Measurements from ENCODE around the gene TMPRSS11D. TPM values are rescaled to one million over a fixed set of nuclear protein-coding genes. Genes with fewer than 3 reads are reported as not detected.
A peak's percentile ranks its signal among the peaks of the same experiment; 100 is the strongest.

TMPRSS11D gene
- total RNA-seq, 1 donor from 2014 or later: not detected

- peaks cover 3% of the 10 kb centered on the region for H3K36me3 Mint-ChIP-seq (ENCODE audit: insufficient read depth)
- H3K9me3 Mint-ChIP-seq (ENCODE audit: low read depth): peaks cover 16% of the 10 kb centered on the region
- DNase-seq (ENCODE audit: low spot score, unreplicated experiment): no peak
Observed at GRCh38 chr4:67912080-67912479, 28.3 kb upstream of the TMPRSS11D start.

GRCh38 chr4:67911638-67912037 lies 27.8 kb upstream of the TMPRSS11D start:
- peaks cover 16% of the 10 kb centered on the region for H3K9me3 Mint-ChIP-seq (ENCODE audit: low read depth)
- peak overlapping the region; percentile 15 for H3K4me3 Mint-ChIP-seq (ENCODE audit: low read depth)
- H3K4me1 Mint-ChIP-seq (ENCODE audit: low read depth): peaks cover 14% of the 10 kb centered on the region
- no peak for DNase-seq (ENCODE audit: low spot score, unreplicated experiment)
- TF ChIP-seq CTCF (IDR thresholded peaks at IDR 0.05; ENCODE audit: unreplicated experiment): no peak
- peaks cover 3% of the 10 kb centered on the region for H3K36me3 Mint-ChIP-seq (ENCODE audit: insufficient read depth)
- H3K27me3 Mint-ChIP-seq: no peaks in the 10 kb centered on the region
- no peak overlapping the region for H3K27ac Mint-ChIP-seq

More at GRCh38 chr4:67912080-67912479, 28.3 kb upstream of the TMPRSS11D start:
- Mint-ChIP-seq H3K27me3 (no peaks in the 10 kb centered on the region), H3K4me3 (ENCODE audit: low read depth) (peak overlapping the region; percentile 15), H3K27ac (peak overlapping the region; percentile 69), H3K4me1 (ENCODE audit: low read depth) (peaks cover 14% of the 10 kb centered on the region)
- TF ChIP-seq CTCF (IDR thresholded peaks at IDR 0.05; ENCODE audit: unreplicated experiment): no peak

GRCh38 chr4:67911141-67911540 lies 27.3 kb upstream of the TMPRSS11D start:
- Mint-ChIP-seq H3K27ac (peak overlapping the region; percentile 79), H3K4me3 (ENCODE audit: low read depth) (no peak overlapping the region), H3K9me3 (ENCODE audit: low read depth) (peaks cover 18% of the 10 kb centered on the region), H3K36me3 (ENCODE audit: insufficient read depth) (peaks cover 3% of the 10 kb centered on the region), H3K27me3 (no peaks in the 10 kb centered on the region), H3K4me1 (ENCODE audit: low read depth) (peaks cover 14% of the 10 kb centered on the region)
- no peak for DNase-seq (ENCODE audit: low spot score, unreplicated experiment)
- TF ChIP-seq CTCF (IDR thresholded peaks at IDR 0.05; ENCODE audit: unreplicated experiment): no peak

- H3K36me3 Mint-ChIP-seq (ENCODE audit: insufficient read depth): peaks cover 3% of the 10 kb centered on the region
- H3K27ac Mint-ChIP-seq: no peak overlapping the region
- H3K4me1 Mint-ChIP-seq (ENCODE audit: low read depth): peaks cover 14% of the 10 kb centered on the region
- peak; percentile 5 for TF ChIP-seq CTCF (IDR thresholded peaks at IDR 0.05; ENCODE audit: unreplicated experiment)
- H3K4me3 Mint-ChIP-seq (ENCODE audit: low read depth): no peak overlapping the region
- H3K9me3 Mint-ChIP-seq (ENCODE audit: low read depth): peaks cover 19% of the 10 kb centered on the region
- H3K27me3 Mint-ChIP-seq: no peaks in the 10 kb centered on the region
- no peak for DNase-seq (ENCODE audit: low spot score, unreplicated experiment)
Observed at GRCh38 chr4:67910585-67910905, 26.7 kb upstream of the TMPRSS11D start.

GRCh38 chr4:67909905-67910584 lies 26.2 kb upstream of the TMPRSS11D start:
- no peak overlapping the region for H3K27ac Mint-ChIP-seq
- no peaks in the 10 kb centered on the region for H3K27me3 Mint-ChIP-seq
- H3K9me3 Mint-ChIP-seq (ENCODE audit: low read depth): peaks cover 19% of the 10 kb centered on the region

More at GRCh38 chr4:67909905-67910584, 26.2 kb upstream of the TMPRSS11D start:
- DNase-seq (ENCODE audit: low spot score, unreplicated experiment): no peak
- peak; percentile 70 for TF ChIP-seq CTCF (IDR thresholded peaks at IDR 0.05; ENCODE audit: unreplicated experiment)
- Mint-ChIP-seq H3K4me3 (ENCODE audit: low read depth) (no peak overlapping the region), H3K4me1 (ENCODE audit: low read depth) (peaks cover 14% of the 10 kb centered on the region), H3K36me3 (ENCODE audit: insufficient read depth) (peaks cover 3% of the 10 kb centered on the region)
